NCI-H82 (cell line): Measurements from ENCODE around the gene EXOC3L4.
A peak's percentile ranks its signal among the peaks of the same experiment; 100 is the strongest.

Source experiments
- DNase-seq: peaks from one replicate; lab custom pipeline; 2025; lab: John Stamatoyannopoulos, UW

The EXOC3L4 gene

DNA sequence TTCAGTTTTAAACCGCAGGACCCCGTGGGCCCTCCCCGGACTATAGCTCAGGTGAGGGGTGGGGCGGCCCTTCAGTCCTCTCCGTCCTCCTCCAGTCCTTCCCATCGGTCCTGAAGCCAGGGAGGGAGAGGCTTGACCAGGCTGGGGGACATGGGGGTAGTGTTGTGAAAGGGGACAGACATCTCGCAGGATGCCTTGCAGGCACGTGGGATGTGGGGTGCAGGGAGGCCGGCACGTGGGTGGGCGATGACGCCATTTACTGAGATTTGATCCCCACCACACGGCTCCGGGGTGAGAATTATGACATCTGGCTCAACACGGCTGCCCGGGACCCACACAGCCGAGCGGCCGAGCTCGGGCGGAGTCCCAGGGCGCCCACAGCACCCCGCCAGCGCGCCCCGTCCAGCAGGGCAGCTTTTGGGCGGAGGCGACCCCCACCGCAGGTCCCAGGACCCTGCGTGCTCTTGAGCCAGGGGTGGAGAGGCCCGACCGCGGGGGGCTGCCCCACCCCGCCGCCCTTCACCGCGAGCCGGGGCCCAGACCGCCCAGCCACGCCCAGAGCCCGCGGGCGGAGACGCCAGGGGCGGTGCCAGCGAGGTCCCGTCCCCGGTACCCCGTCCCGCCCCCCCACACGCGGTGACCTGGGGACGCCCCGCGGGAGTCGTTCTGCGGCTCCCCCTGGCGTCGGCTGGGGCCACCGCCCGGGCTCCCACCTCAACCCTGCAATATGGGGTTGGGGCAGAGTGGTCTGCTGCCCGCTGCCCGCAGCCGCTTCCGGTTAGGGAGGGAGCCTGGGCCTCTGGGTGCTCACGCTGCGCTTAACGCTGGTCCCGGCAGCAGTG is 3.3 kb upstream of the EXOC3L4 start:
- DNase-seq: peak; percentile 65

DNA sequence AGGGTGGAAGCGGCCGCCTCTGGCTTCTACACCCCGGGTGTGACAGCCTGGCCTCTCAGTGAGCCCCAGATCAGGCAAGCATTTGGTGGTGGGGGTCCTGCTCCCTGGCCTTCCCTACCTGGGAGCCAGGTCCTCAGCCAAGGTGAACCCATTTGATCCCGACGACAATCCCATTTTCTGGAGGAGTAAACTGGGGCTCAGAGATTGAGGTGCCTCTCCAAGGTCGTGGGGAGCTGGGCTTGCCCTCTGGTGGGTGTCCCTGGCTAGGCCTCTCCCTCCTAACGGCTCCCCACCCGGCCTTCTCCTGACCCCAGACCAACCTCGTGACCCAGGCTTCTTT is 2.7 kb upstream of the EXOC3L4 start:
- DNase-seq: no peak

DNA sequence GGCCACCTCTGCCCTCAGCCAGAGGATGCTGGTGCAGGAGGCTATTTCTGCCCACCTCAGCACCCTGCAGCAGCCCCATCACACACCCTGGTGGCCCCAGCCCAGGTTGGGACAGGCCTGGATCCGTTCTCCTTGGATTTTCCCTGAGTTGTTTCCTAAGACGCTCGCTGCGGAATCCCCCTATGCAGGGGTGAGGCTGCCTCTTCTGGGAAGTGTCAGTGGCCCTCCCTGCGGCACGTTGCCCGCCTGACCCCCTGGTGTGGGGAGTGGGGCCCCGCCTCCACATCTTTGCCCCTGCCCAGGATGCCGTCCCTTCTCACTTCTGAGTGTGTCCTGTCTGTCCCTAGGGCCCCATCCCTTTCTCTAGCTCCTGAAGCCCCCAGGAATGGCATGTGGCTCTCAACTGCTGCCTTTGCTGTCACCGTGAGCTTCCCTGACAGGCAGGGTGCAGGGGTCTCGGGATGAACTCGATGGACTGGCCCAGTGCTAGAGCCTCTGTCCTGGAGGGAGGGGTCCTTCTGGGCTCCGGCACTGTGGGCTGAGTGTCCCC is 594 bp upstream of the EXOC3L4 start:
- DNase-seq: no peak

- no peak for DNase-seq
Measured at GRCh38 chr14:103095210-103095778, 769 bp downstream of the EXOC3L4 start.

- DNase-seq: no peak
Measured at GRCh38 chr14:103096387-103096786, 1.9 kb downstream of the EXOC3L4 start.

- no peak for DNase-seq
Measured at GRCh38 chr14:103097244-103097993, 2.9 kb downstream of the EXOC3L4 start.

- DNase-seq: no peak
Measured at GRCh38 chr14:103097994-103098957, 3.8 kb downstream of the EXOC3L4 start.

GRCh38 chr14:103099081-103099732 is 4.7 kb downstream of the EXOC3L4 start:
- peak; percentile 20 for DNase-seq

DNA sequence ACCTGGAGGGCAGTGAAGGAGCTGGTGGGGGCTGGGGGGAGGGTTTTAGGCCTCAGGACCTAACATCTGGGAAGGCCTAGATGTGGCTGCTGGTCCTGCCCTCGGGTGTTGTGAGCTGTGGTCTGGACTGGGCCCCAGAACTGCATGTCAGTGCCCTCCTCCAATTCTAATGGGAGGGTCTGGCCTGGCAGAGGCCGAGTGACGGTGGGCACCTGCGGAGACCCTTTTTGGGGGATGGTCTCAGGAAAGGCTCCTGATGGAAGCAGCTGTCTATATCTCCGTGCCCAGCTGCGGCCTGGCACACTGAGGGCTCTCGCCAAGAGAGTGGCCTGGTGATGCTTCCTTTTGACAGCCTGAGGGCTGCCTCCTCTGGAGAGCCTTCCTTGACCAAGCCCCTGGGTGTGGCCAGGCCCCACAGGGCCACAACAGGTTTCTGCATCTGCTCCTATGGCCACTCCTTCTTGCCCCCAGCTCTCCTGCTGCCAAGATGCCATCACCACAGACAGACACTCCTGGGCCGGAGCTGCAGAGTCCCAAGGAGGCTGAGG is 5.3 kb downstream of the EXOC3L4 start:
- DNase-seq: no peak

DNA sequence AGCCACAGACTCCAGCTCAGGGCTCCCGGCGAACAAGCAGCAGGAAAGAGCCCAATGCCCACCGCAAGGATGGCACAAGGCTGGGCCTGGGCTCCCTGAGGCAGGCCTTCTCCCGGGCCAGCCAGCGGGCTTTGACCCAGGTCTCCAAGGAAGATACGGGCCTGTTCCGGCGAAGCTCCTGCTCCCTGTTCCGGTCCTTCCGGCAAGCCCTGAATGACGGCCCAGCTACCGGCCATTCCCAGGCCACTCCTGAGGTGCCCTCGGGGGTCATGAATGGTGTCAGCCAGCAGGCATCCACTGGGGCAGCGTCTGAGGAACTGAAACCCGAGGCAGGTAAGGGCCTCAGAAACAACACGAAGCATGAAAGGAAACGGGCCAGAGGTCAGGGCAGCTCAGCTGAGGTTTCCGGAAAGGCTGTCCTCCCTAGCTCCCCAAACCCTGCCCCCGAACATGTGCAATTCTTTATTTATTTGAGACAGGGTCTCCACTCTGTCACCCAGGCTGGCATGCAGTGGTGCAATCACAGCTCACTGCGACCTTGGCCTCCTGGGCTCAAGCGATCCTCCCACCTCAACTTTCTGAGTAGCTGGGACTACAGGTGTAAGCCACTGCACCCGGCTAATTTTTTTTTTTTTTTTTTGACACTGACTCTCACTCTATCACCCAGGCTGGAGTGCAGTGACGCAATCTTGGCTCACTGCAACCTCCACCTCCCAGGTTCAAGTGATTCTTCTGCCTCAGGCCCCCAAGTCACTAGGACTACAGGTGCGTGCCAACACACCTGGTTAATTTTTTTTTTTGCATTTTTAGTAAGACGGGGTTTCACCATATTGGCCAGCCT is 6.0 kb downstream of the EXOC3L4 start:
- DNase-seq: no peak

DNA sequence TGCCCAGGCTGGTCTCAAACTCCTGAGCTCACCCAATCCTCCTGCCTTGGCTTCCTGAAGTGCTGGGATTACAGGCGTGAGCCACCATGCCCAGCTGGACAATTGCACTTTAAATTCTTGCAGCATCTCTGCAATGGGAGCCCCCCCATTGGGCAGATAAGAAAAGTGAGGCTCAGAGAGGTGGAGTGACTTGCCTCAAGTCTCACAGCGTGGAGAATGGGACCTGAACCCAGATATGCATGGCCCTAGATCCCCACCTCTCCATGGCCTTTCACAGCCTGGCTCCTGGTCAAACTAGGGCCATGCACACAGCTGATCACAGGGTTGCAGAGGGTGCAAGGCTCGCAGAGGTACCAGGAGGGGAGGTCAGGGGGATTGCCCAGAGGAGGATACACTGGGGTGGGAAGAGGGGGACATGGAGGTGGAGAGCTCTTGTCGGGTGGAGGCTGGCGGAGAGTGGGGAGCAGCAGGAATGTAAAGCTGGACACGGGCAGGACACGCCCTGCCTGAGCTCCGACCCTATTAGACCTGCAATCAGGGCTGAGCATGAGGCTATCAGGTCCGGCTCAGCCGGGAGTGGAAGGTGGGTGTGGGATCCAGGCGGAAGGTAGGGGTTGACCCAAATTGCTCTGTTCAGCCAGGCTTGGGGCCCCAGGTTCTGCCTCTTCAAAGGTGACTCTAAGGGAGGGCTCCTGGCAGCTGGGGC is 6.9 kb downstream of the EXOC3L4 start:
- no peak for DNase-seq

- no peak for DNase-seq
Measured at GRCh38 chr14:103101963-103102688, 7.6 kb downstream of the EXOC3L4 start.

DNA sequence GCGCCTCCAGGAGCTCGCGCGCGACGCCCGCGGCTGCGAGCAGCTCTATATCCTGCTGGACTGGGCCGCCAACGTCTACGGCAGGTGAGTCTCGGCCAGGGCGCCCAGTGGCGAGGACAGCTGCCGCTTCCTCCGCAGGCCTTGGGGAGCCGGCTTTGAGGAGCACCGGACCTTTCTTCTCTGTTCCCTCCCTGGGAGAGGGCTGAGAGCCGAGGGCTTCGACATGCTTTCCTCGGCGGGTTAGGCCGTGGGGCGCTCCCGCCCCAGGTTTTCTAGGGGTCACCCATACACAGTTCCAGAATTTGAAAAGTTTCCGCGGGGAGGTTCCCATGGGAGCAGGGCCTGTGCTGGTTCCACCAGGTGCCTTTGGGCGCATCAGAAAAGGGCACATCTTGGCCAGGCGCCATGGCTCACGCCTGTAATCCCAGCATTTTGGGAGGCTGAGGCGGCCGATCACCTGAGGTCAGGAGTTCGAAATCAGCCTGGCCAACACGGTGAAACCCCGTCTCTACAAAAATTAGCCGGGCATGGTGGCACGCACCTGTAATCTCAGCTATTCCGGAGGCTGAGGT is 8.2 kb downstream of the EXOC3L4 start:
- no peak for DNase-seq

DNA sequence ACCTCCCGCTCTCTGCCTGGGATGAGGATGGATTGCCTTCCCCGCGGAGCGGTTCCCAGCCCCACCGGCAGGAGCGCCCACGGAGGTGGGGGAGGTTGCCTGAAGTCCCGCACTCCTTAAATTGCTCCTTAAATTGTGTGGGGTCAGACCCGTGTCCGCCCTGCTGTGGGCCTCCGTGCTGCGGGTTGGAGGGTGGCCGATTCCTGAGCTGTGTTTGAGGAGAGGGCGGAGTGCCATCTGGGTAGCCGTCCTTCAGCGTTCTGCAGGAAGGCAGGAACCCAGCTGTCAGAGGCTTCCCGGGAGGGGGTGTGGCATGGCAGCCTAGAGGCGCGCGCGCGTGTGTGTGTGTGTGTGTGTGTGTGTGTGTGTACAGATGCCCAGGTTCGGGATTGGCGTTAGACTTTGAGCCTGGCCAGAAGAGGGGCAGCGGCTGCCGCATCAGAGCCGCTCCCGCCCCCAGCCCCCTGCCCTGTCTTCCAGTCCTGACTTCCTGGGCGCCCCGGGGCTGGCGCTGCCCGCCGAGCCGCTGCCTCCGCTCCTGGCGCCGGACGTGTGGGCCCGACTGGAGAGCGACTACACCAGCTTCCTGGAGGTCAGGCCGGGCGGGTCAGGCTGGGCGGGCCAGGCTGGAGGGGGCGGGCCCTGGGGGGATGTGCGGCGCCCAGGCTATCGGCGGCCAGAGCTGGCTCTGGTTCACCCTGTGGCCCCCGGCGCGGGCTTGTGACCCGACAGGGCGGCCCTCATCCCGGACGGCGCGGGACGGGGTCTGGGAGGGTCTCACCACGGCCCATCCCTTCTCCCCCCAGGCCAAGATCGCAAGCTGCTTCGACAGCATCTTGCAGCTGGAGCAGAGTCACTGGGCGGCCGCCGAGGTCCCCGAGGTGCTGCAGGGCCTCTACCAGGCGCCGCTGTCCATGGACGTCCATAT is 9.2 kb downstream of the EXOC3L4 start:
- peak; percentile 81 for DNase-seq

DNA sequence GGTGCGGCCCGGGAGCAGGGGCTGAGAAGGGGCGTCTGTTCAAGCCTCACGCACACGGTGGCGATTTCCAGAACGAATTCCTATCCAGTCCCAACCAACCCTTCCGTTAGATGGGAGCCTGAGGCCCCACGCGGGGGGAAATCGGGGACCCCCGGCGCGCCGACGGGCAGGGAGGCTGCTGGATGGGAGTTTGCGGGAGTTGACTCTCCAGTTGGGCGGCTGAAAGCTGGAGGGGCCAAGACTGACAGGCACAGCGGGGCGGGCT is 9.8 kb downstream of the EXOC3L4 start:
- no peak for DNase-seq

- DNase-seq: peak; percentile 67
Measured at GRCh38 chr14:103104654-103105452, 10.3 kb downstream of the EXOC3L4 start.
